Uterus (tissue), 4 donors: ENCODE measurements around the gene KLF1. TPM values are rescaled to one million over a fixed set of nuclear protein-coding genes. Genes with fewer than 3 reads are reported as not detected.
A peak's percentile ranks its signal among the peaks of the same experiment; 100 is the strongest.

ENCODE experiments used
- DNase-seq, 2 donors: peaks; one replicate each; pipeline ENCODE4 v3.0.0-alpha.2; 2019 to 2020
- H3K27ac ChIP-seq, 2 donors: fragments of 200-600 bp; sonication (generic); 1 replicate in 1 of 2; 2 replicates in 1 of 2; pipeline ENCODE4 v1.5.1; 2016 to 2018
- H3K27me3 ChIP-seq, 2 donors: fragments of 200-600 bp; sonication (generic); one replicate each; pipeline ENCODE4 v1.5.1; 2018 to 2019; ENCODE audit warnings: control low read depth in 1 of 2
- H3K36me3 ChIP-seq, 2 donors: fragments of 200-600 bp; sonication (generic); one replicate each; pipeline ENCODE4 v1.5.1; 2019; ENCODE audit warnings: control low read depth in 1 of 2
- H3K4me1 ChIP-seq, 2 donors: fragments of 200-600 bp; sonication (generic); one replicate each; pipeline ENCODE4 v1.5.1; 2018 to 2019; ENCODE audit warnings: control low read depth in 1 of 2
- H3K4me3 ChIP-seq, 2 donors: fragments of 200-600 bp; sonication (generic); 1 replicate in 1 of 2; 2 replicates in 1 of 2; pipeline ENCODE4 v1.5.1; 2018 to 2019; ENCODE audit warnings: mild to moderate bottlenecking in 1 of 2
- H3K9me3 ChIP-seq, 2 donors: fragments of 200-600 bp; sonication (generic); one replicate each; pipeline ENCODE4 v1.5.1; 2019; ENCODE audit warnings: control low read depth in 1 of 2
- POLR2A ChIP-seq, 2 donors: fragments of 450-650 bp; IDR thresholded peaks; one replicate each; pipeline ENCODE4 v1.6.1; 2016; ENCODE audit warnings: antibody characterized with exemption in 2 of 2, mild to moderate bottlenecking in 1 of 2, moderate library complexity in 1 of 2
- intact Hi-C: fragments of 100-400 bp; cut with DNase I; formaldehyde crosslinking; loops from one replicate; pipeline ENCODE4 v1.15.1; 2023; ENCODE audit warnings: low total_unique reads
- total RNA-seq, 4 donors: library from RNA; depleted of rRNA in 3 of 4; stranded (reverse); fragments of >200 nt in 3 of 4; gene quantifications; one replicate each; pipeline versions ENCODE4 v1.1.0 to v1.2.4, GENCODE V29; 2014 to 2023
- TF ChIP-seq, protein P1 (sequence below), 4 experiments: fragments of 200-600 bp in 2 of 4; fragments of 450-650 bp in 2 of 4; sonication (generic) in 2 of 4; IDR thresholded peaks; one replicate each; pipeline ENCODE4 v1.5.1; 2016 to 2019; ENCODE audit warnings: antibody characterized with exemption in 4 of 4, mild to moderate bottlenecking in 2 of 4, moderate library complexity in 1 of 4
- donor health status: DM: yes; HTN: yes; CAD: no.

Gene KLF1
- under 1 TPM in 2 of 4 donors, not detected in 2; 0.77 to 0.97 TPM for total RNA-seq

DNA sequence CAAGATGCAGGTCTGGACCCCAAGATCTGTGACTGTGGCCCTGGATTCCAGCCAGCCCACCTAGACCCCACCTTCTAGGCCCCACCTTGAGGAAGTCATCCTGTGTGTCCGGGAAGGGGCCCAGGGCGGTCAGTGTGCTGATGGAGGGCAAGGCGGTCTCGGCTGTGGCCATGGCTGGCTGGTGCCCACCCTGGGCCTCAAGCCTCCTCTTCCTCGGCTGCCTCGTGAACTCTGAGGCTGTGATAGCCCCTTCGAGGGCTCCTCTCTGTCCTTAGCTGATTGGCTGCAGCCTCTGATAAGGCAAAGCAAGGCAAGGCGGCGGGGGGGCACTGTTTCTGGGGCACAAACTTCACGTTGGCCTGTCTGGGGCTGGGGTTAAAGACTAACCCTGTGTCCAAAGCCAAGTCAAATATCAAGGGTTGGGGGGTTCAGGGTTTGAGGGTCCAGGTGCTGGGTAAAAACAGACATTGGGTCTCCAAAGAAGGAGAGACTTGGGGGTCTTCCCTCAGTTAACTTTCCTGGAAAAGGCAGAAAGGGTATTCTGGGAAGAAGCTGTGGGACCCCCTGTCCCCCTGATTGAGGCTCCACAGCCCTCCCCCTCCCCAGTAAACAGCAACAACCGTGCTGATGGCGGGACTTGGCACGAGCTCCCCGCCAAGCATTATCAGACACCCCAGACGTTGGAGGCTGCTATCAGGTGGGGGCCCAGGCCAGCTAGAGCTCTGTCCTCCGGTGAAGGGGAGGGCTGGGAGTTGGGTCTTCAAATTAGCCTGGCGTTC, at the start of gene KLF1:
Gene KLF1, minus strand, starts transcription at position 233 of the 779 bp plus-strand sequence. Its CDS starts 61 bp downstream, at position 172.
- H3K27me3 ChIP-seq, result peaks cover 15 to 17% of the 10 kb centered on the region in 2 donors

DNA sequence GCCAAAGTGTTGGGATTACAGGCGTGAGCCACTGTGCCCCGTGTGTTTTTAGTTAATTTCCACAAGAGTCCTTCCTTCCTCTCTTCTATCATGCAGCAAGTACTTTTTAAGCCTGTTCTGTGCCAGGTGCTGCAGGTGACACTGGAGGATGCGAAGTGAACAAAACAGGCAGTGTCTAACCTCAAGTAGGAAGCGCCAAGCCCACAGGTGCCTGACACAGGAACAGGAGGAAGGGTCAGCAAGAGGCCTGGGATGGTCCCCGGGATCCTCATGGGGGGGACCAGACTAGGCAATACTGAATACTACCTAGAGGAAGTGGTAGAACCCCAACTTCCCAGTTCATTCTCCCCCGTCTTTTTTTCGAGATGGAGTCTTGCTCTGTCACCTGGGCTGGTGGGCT, 49.6 kb upstream of the KLF1 start:
- H3K27ac ChIP-seq, result no peak overlapping the region
- H3K27me3 ChIP-seq, result no peaks in the 10 kb centered on the region
- no peak overlapping the region for H3K4me3 ChIP-seq
- intact Hi-C loops, result no loop called here
- H3K36me3 ChIP-seq, result no peaks in the 10 kb centered on the region
- H3K4me1 ChIP-seq, result peaks cover 7 to 22% of the 10 kb centered on the region in 2 donors
- no peak for TF ChIP-seq POLR2A (IDR thresholded peaks at IDR 0.05)
- TF ChIP-seq, protein P1, sequence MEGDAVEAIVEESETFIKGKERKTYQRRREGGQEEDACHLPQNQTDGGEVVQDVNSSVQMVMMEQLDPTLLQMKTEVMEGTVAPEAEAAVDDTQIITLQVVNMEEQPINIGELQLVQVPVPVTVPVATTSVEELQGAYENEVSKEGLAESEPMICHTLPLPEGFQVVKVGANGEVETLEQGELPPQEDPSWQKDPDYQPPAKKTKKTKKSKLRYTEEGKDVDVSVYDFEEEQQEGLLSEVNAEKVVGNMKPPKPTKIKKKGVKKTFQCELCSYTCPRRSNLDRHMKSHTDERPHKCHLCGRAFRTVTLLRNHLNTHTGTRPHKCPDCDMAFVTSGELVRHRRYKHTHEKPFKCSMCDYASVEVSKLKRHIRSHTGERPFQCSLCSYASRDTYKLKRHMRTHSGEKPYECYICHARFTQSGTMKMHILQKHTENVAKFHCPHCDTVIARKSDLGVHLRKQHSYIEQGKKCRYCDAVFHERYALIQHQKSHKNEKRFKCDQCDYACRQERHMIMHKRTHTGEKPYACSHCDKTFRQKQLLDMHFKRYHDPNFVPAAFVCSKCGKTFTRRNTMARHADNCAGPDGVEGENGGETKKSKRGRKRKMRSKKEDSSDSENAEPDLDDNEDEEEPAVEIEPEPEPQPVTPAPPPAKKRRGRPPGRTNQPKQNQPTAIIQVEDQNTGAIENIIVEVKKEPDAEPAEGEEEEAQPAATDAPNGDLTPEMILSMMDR (IDR thresholded peaks at IDR 0.05), result no peak
- no peak for DNase-seq
- no peaks in the 10 kb centered on the region for H3K9me3 ChIP-seq

More for the DNA sequence above, at the start of gene KLF1:
- intact Hi-C loops, result no loop called here
- no peak for DNase-seq
- peaks cover 0 to 15% of the 10 kb centered on the region in 2 donors for H3K4me1 ChIP-seq
- H3K4me3 ChIP-seq, result no peak within 1 kb of the TSS
- peaks cover 0 to 10% of the 10 kb centered on the region in 2 donors for H3K9me3 ChIP-seq
- no peaks in the 10 kb centered on the region for H3K36me3 ChIP-seq
- TF ChIP-seq, protein P1 (IDR thresholded peaks at IDR 0.05), result no peak
- TF ChIP-seq POLR2A (IDR thresholded peaks at IDR 0.05), result no peak
- H3K27ac ChIP-seq, result no peak within 1 kb of the TSS

DNA sequence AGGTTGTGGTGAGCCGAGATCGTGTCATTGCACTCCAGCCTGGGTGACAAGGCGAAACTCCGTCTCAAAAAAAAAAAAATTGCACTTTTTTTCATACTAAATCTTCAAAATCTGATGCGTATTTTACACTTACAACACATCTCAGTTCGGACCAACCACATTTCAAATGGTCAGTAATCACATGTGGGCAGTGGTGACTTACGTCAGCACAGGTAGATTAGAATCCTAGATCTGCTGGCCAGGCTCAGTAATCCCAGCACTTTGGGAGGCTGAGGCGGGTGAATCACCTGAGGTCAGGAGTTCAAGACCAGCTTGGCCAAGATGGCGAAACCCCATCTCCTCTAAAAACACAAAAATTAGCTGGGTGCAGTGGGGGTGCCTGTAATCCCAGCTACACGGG, 48.1 kb upstream of the KLF1 start:
- no peaks in the 10 kb centered on the region for H3K9me3 ChIP-seq

DNA sequence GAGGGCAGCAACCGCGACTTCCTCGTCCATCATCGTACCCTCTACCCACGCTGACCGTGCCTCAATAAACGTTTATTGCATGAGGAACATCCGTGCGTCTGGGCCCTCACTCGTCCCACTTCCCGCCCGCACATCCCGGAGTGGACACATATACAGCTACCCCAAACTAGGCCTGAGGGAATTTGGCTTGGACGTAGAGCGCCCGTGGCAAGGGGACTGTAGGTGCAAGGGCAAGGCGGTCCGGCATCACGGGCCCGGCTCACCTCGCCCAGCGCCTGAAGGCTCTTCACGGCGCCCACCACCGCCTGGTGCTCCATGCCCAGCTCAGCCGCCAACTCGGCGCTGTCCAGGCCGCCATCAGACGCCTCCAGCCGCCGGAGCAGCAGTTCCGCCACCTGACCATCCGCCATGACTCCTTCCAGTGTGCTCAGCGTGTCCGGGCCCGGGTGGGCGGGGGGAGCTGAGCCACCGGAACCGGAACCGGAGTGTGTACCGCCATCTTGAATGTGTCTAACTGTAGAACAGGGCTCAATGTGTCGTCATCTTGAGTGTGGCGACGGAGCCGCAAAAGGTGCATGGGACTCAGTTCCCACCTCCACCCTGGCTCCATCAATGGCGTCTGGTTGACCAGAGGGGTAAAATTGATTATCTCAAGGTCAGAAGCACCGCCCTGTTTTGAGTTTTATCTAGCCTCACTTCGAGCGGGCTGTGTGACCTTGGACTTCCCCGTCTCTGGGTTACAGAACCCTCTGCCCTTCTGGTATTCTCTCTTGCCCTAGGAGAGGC, 46.5 kb upstream of the KLF1 start, which contains the start of gene FARSA:
Gene FARSA, minus strand, starts transcription at position 425 of the 786 bp plus-strand sequence. Its CDS starts 15 bp downstream, at position 410.
- intact Hi-C loops, result no loop called here
- Histone ChIP-seq H3K4me3 (peak within 1 kb of the TSS; percentile 89 to 95), H3K36me3 (no peaks in the 10 kb centered on the region), H3K27me3 (no peaks in the 10 kb centered on the region), H3K9me3 (no peaks in the 10 kb centered on the region), H3K27ac (peak within 1 kb of the TSS; percentile 79 to 80), H3K4me1 (peaks cover 0 to 4% of the 10 kb centered on the region in 2 donors)
- TF ChIP-seq, protein P1 (IDR thresholded peaks at IDR 0.05), result peak in 1 of 4 experiments; percentile 8
- peak in 1 of 2 donors; percentile 51 for TF ChIP-seq POLR2A (IDR thresholded peaks at IDR 0.05)
- DNase-seq, result peak; percentile 91 to 92

More for the DNA sequence above, 48.1 kb upstream of the KLF1 start:
- Histone ChIP-seq H3K4me1 (peaks cover 5 to 12% of the 10 kb centered on the region in 2 donors), H3K27me3 (no peaks in the 10 kb centered on the region), H3K27ac (no peak overlapping the region), H3K4me3 (no peak overlapping the region), H3K36me3 (no peaks in the 10 kb centered on the region)
- TF ChIP-seq POLR2A (IDR thresholded peaks at IDR 0.05), result no peak
- TF ChIP-seq, protein P1 (IDR thresholded peaks at IDR 0.05), result no peak
- intact Hi-C loops, result no loop called here
- DNase-seq, result no peak
